HEK293 (cell line): ENCODE results near the gene HAUS2.
A peak's percentile ranks its signal among the peaks of the same experiment; 100 is the strongest.

Experiments used
- CTCF ChIA-PET: fragments of 350-600 bp; formaldehyde crosslinking; extraction: SDS; loops from one replicate; lab custom pipeline; 2021; ENCODE audit warnings: antibody characterized with exemption; lab: Yijun Ruan, JAX
- POLR2A ChIA-PET: fragments of 300-600 bp; formaldehyde crosslinking; extraction: SDS; loops from one replicate; lab custom pipeline; 2020; ENCODE audit warnings: antibody characterized with exemption, inconsistent platforms; lab: Yijun Ruan, JAX
- H3K27ac ChIP-seq: fragments of 200-500 bp; sonication (Bioruptor generic); 2 replicates; pipeline ENCODE4 v1.5.1; 2014; ENCODE audit warnings: low read depth, low read length, control low read depth, inconsistent platforms; ENCODE audit errors: extremely low read depth
- H3K36me3 ChIP-seq, 2 experiments: fragments of 200-500 bp in 1 of 2; sonication (Bioruptor generic) in 1 of 2; 1 replicate in 1 of 2; 2 replicates in 1 of 2; pipeline ENCODE4 v1.5.1; 2014 to 2017; ENCODE audit warnings: inconsistent platforms in 2 of 2, low read length in 2 of 2; ENCODE audit not compliant: control insufficient read depth in 2 of 2, insufficient read depth in 1 of 2
- H3K4me1 ChIP-seq: fragments of 200-500 bp; sonication (Bioruptor generic); 2 replicates; pipeline ENCODE4 v1.5.1; 2014; ENCODE audit warnings: mild to moderate bottlenecking, low read length, inconsistent platforms; ENCODE audit not compliant: control insufficient read depth, insufficient read depth
- H3K4me3 ChIP-seq: 2 replicates; pipeline ENCODE4 v1.5.1; 2011; ENCODE audit warnings: low read depth, mild to moderate bottlenecking, control low read depth, low read length, moderate library complexity
- H3K9me3 ChIP-seq: fragments of 200-500 bp; sonication (Bioruptor generic); 2 replicates; pipeline ENCODE4 v1.5.1; 2014; ENCODE audit warnings: low read depth, low read length, inconsistent platforms; ENCODE audit not compliant: control insufficient read depth, insufficient read depth
- GLI4 ChIP-seq: fragments of 450-650 bp; formaldehyde crosslinking; IDR thresholded peaks from 2 replicates; pipeline ENCODE4 v1.5.1; 2016; ENCODE audit warnings: missing biosample characterization, missing genetic modification characterization
- MEIS1 ChIP-seq: sonication (generic); formaldehyde crosslinking; IDR thresholded peaks from 2 replicates; pipeline ENCODE4 v1.8.1; 2022; ENCODE audit warnings: missing genetic modification reagents, mild to moderate bottlenecking, borderline replicate concordance
- OSR2 ChIP-seq: fragments of 450-650 bp; formaldehyde crosslinking; IDR thresholded peaks from 2 replicates; pipeline ENCODE4 v1.5.1; 2016; ENCODE audit warnings: missing biosample characterization, missing genetic modification characterization
- OVOL3 ChIP-seq: fragments of 450-650 bp; formaldehyde crosslinking; IDR thresholded peaks from 2 replicates; pipeline ENCODE4 v1.5.1; 2016; ENCODE audit warnings: missing biosample characterization, missing genetic modification characterization
- SCRT1 ChIP-seq: fragments of 450-650 bp; formaldehyde crosslinking; IDR thresholded peaks from 2 replicates; pipeline ENCODE4 v1.5.1; 2016; ENCODE audit warnings: missing biosample characterization, missing genetic modification characterization, borderline replicate concordance
- ZBTB1 ChIP-seq: fragments of 450-650 bp; formaldehyde crosslinking; IDR thresholded peaks from 2 replicates; pipeline ENCODE4 v1.5.1; 2016; ENCODE audit warnings: missing biosample characterization, missing genetic modification characterization
- ZBTB48 ChIP-seq: fragments of 450-650 bp; formaldehyde crosslinking; IDR thresholded peaks from 2 replicates; pipeline ENCODE4 v1.5.1; 2016; ENCODE audit warnings: missing biosample characterization, missing genetic modification characterization
- ZIC2 ChIP-seq: fragments of 450-650 bp; formaldehyde crosslinking; IDR thresholded peaks from 2 replicates; pipeline ENCODE4 v1.5.1; 2016; ENCODE audit warnings: missing biosample characterization, missing genetic modification characterization
- ZNF112 ChIP-seq: fragments of 450-650 bp; formaldehyde crosslinking; IDR thresholded peaks from 2 replicates; pipeline ENCODE4 v1.5.0; 2017; ENCODE audit warnings: missing biosample characterization, missing genetic modification characterization
- ZNF114 ChIP-seq: fragments of 450-650 bp; formaldehyde crosslinking; IDR thresholded peaks from 2 replicates; pipeline ENCODE4 v1.5.0; 2017; ENCODE audit warnings: missing biosample characterization, missing genetic modification characterization
- ZNF175 ChIP-seq: fragments of 450-650 bp; formaldehyde crosslinking; IDR thresholded peaks from 2 replicates; pipeline ENCODE4 v1.5.1; 2016; ENCODE audit warnings: missing biosample characterization, missing genetic modification characterization
- ZNF24 ChIP-seq: fragments of 450-650 bp; formaldehyde crosslinking; IDR thresholded peaks from 2 replicates; pipeline ENCODE4 v1.5.1; 2016; ENCODE audit warnings: missing biosample characterization, missing genetic modification characterization
- ZNF341 ChIP-seq: fragments of 450-650 bp; formaldehyde crosslinking; IDR thresholded peaks from 2 replicates; pipeline ENCODE4; 2016; ENCODE audit warnings: low read depth, missing biosample characterization, missing genetic modification characterization
- ZNF423 ChIP-seq: fragments of 450-650 bp; formaldehyde crosslinking; IDR thresholded peaks from 2 replicates; pipeline ENCODE4 v1.5.1; 2016; ENCODE audit warnings: missing biosample characterization, missing genetic modification characterization
- ZNF510 ChIP-seq: fragments of 450-650 bp; formaldehyde crosslinking; IDR thresholded peaks from 2 replicates; pipeline ENCODE4 v1.5.1; 2018; ENCODE audit warnings: mild to moderate bottlenecking, missing genetic modification characterization, missing biosample characterization; ENCODE audit not compliant: insufficient replicate concordance
- ZNF529 ChIP-seq: fragments of 450-650 bp; formaldehyde crosslinking; IDR thresholded peaks from 2 replicates; pipeline ENCODE4 v1.5.1; 2017; ENCODE audit warnings: missing genetic modification characterization, missing biosample characterization; ENCODE audit not compliant: insufficient replicate concordance
- ZNF600 ChIP-seq: fragments of 450-650 bp; formaldehyde crosslinking; IDR thresholded peaks from 2 replicates; pipeline ENCODE4 v1.5.1; 2016; ENCODE audit warnings: missing biosample characterization, missing genetic modification characterization
- ZNF610 ChIP-seq: fragments of 450-650 bp; formaldehyde crosslinking; IDR thresholded peaks from 2 replicates; pipeline ENCODE4 v1.5.1; 2016; ENCODE audit warnings: missing biosample characterization, missing genetic modification characterization, borderline replicate concordance
- ZNF777 ChIP-seq: fragments of 450-650 bp; formaldehyde crosslinking; IDR thresholded peaks from 2 replicates; pipeline ENCODE4 v1.5.1; 2017; ENCODE audit warnings: missing biosample characterization, missing genetic modification characterization, borderline replicate concordance
- ZNF843 ChIP-seq: fragments of 450-650 bp; formaldehyde crosslinking; IDR thresholded peaks from 2 replicates; pipeline ENCODE4 v1.5.1; 2016; ENCODE audit warnings: missing biosample characterization, missing genetic modification characterization
- ZSCAN16 ChIP-seq: fragments of 450-650 bp; formaldehyde crosslinking; IDR thresholded peaks from 2 replicates; pipeline ENCODE4 v1.5.1; 2016; ENCODE audit warnings: missing biosample characterization, missing genetic modification characterization
- ZXDB ChIP-seq: fragments of 450-650 bp; formaldehyde crosslinking; IDR thresholded peaks from 2 replicates; pipeline ENCODE4 v1.5.1; 2016; ENCODE audit warnings: missing biosample characterization, missing genetic modification characterization
- TF ChIP-seq, protein P1 (sequence below): sonication (generic); formaldehyde crosslinking; IDR thresholded peaks from 2 replicates; pipeline ENCODE4 v1.8.1; 2022; ENCODE audit warnings: mild to moderate bottlenecking, moderate library complexity, missing genetic modification reagents
- TF ChIP-seq, protein P2 (sequence below): fragments of 450-650 bp; formaldehyde crosslinking; IDR thresholded peaks from 2 replicates; pipeline ENCODE4 v1.5.1; 2016; ENCODE audit warnings: missing biosample characterization, missing genetic modification characterization
- TF ChIP-seq, protein P3 (sequence below): fragments of 450-650 bp; formaldehyde crosslinking; IDR thresholded peaks from 2 replicates; pipeline ENCODE4 v1.5.1; 2016; ENCODE audit warnings: missing biosample characterization, missing genetic modification characterization
- TF ChIP-seq, protein P4 (sequence below): fragments of 450-650 bp; formaldehyde crosslinking; IDR thresholded peaks from 2 replicates; pipeline ENCODE4 v1.5.1; 2016; ENCODE audit warnings: missing biosample characterization, missing genetic modification characterization

Gene HAUS2

DNA sequence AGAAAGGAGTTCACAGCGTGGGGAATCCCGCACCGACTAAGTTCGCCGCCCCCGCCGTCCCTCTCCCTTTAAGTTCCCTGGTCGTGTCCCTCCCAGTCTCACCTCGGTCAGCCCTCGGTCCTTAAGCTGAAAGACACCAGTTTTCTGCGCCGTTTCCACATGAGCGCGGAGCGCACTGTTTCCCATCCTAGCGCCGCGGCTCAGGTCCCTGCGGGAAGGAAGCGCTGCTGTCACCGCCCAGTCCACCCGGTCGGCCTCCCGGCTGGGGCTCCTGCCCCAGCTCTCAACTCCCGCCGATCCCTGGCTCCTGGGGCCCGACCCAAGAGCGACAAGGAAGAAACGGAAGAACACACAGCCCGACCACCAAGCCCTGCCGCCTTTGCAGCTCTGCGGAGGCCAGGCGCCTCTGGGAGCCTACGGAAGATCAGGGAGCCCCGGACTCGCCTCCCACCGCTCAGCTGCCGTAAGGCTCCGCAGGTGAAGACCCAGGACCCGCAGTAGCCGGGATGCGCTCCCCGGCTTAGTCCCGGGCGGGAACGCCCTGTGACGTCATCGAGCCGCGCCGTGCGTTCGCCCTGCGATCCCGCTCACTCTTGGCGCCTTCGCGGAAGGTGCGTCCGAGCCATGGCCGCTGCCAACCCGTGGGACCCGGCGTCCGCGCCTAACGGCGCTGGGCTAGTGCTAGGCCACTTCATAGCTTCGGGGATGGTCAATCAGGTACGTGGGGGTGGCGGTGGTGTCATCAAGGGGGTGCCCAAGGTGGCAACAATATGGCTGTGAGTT, at the start of gene HAUS2, which contains the start of gene LRRC57:
Gene HAUS2 (plus strand): TSS at position 590 of the 783 bp plus-strand sequence. CDS start 35 bp downstream, at position 625.
Gene LRRC57 (minus strand): TSS at position 545 of the 783 bp plus-strand sequence. CDS start 359 bp downstream, at position 186.
- peak within 1 kb of the TSS; percentile 84 for H3K4me3 ChIP-seq
- POLR2A ChIA-PET = interaction anchor here (1.0 to 2.6 kb wide), 4 partner anchors 8 to 58 kb away, joined by 4 to 16 read pairs (median 5); partner anchors contain the start of genes STARD9 and ZNF106
- peak within 1 kb of the TSS; percentile 61 for H3K27ac ChIP-seq
- no peaks in the 10 kb centered on the region for H3K9me3 ChIP-seq
- H3K4me1 ChIP-seq = no peaks in the 10 kb centered on the region
- CTCF ChIA-PET = interaction anchor here (0.6 to 1.7 kb wide), 2 partner anchors 49 to 97 kb away, joined by 3 to 6 read pairs; no protein-coding TSS in a partner anchor
- peaks cover 13 to 31% of the 10 kb centered on the region in 2 experiments for H3K36me3 ChIP-seq
- TF ChIP-seq ZBTB48 (tag by site-specific recombination) = peak; percentile 93
- peak; percentile 87 for TF ChIP-seq ZXDB (tag by site-specific recombination)
- TF ChIP-seq ZNF423 = 0 out of 2 replicates have a peak, but pooled peaks have one; percentile 10
- TF ChIP-seq ZNF510 = no peak
- TF ChIP-seq ZBTB1 (tag by site-specific recombination) = no peak
- TF ChIP-seq, protein P1, sequence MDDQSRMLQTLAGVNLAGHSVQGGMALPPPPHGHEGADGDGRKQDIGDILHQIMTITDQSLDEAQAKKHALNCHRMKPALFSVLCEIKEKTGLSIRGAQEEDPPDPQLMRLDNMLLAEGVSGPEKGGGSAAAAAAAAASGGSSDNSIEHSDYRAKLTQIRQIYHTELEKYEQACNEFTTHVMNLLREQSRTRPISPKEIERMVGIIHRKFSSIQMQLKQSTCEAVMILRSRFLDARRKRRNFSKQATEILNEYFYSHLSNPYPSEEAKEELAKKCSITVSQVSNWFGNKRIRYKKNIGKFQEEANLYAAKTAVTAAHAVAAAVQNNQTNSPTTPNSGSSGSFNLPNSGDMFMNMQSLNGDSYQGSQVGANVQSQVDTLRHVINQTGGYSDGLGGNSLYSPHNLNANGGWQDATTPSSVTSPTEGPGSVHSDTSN (CRISPR knock-in tag) = 0 out of 2 replicates have a peak, but pooled peaks have one; percentile 49
- TF ChIP-seq OSR2 (tag by site-specific recombination) = peak; percentile 79; the same call in 1 of the 2 replicates
- TF ChIP-seq ZNF777 (tag by site-specific recombination) = 0 out of 2 replicates have a peak, but pooled peaks have one; percentile 25
- TF ChIP-seq ZNF529 = no peak
- no peak for TF ChIP-seq ZNF600 (tag by site-specific recombination)
- peak; percentile 23; the same call in 1 of the 2 replicates for TF ChIP-seq OVOL3
- TF ChIP-seq MEIS1 (CRISPR knock-in tag) = no peak
- TF ChIP-seq ZSCAN16 (tag by site-specific recombination) = no peak
- TF ChIP-seq, protein P2, sequence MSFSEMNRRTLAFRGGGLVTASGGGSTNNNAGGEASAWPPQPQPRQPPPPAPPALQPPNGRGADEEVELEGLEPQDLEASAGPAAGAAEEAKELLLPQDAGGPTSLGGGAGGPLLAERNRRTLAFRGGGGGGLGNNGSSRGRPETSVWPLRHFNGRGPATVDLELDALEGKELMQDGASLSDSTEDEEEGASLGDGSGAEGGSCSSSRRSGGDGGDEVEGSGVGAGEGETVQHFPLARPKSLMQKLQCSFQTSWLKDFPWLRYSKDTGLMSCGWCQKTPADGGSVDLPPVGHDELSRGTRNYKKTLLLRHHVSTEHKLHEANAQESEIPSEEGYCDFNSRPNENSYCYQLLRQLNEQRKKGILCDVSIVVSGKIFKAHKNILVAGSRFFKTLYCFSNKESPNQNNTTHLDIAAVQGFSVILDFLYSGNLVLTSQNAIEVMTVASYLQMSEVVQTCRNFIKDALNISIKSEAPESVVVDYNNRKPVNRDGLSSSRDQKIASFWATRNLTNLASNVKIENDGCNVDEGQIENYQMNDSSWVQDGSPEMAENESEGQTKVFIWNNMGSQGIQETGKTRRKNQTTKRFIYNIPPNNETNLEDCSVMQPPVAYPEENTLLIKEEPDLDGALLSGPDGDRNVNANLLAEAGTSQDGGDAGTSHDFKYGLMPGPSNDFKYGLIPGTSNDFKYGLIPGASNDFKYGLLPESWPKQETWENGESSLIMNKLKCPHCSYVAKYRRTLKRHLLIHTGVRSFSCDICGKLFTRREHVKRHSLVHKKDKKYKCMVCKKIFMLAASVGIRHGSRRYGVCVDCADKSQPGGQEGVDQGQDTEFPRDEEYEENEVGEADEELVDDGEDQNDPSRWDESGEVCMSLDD (tag by site-specific recombination) = peak; percentile 63
- TF ChIP-seq ZNF114 = no peak
- TF ChIP-seq GLI4 (tag by site-specific recombination) = no peak
- TF ChIP-seq, protein P3, sequence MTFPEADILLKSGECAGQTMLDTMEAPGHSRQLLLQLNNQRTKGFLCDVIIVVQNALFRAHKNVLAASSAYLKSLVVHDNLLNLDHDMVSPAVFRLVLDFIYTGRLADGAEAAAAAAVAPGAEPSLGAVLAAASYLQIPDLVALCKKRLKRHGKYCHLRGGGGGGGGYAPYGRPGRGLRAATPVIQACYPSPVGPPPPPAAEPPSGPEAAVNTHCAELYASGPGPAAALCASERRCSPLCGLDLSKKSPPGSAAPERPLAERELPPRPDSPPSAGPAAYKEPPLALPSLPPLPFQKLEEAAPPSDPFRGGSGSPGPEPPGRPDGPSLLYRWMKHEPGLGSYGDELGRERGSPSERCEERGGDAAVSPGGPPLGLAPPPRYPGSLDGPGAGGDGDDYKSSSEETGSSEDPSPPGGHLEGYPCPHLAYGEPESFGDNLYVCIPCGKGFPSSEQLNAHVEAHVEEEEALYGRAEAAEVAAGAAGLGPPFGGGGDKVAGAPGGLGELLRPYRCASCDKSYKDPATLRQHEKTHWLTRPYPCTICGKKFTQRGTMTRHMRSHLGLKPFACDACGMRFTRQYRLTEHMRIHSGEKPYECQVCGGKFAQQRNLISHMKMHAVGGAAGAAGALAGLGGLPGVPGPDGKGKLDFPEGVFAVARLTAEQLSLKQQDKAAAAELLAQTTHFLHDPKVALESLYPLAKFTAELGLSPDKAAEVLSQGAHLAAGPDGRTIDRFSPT (tag by site-specific recombination) = peak; percentile 95
- TF ChIP-seq ZNF24 (tag by site-specific recombination) = 0 out of 2 replicates have a peak, but pooled peaks have one; percentile 58
- TF ChIP-seq ZNF843 (tag by site-specific recombination) = 0 out of 2 replicates have a peak, but pooled peaks have one; percentile 21
- TF ChIP-seq ZIC2 (tag by site-specific recombination) = peak; percentile 70
- no peak for TF ChIP-seq ZNF112 (tag by site-specific recombination)
- no peak for TF ChIP-seq SCRT1 (tag by site-specific recombination)
- TF ChIP-seq ZNF341 (tag by site-specific recombination) = peak; percentile 62
- no peak for TF ChIP-seq ZNF175
- TF ChIP-seq, protein P4, sequence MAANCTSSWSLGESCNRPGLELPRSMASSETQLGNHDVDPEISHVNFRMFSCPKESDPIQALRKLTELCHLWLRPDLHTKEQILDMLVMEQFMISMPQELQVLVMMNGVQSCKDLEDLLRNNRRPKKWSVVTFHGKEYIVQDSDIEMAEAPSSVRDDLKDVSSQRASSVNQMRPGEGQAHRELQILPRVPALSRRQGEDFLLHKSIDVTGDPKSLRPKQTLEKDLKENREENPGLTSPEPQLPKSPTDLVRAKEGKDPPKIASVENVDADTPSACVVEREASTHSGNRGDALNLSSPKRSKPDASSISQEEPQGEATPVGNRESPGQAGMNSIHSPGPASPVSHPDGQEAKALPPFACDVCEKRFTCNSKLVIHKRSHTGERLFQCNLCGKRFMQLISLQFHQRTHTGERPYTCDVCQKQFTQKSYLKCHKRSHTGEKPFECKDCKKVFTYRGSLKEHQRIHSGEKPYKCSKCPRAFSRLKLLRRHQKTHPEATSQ (tag by site-specific recombination) = peak; percentile 48; the same call in 1 of the 2 replicates
- 0 out of 2 replicates have a peak, but pooled peaks have one; percentile 62 for TF ChIP-seq ZNF610 (tag by site-specific recombination)
